ENCODE measurements around the gene CACNA1E.

The CACNA1E gene

DNA sequence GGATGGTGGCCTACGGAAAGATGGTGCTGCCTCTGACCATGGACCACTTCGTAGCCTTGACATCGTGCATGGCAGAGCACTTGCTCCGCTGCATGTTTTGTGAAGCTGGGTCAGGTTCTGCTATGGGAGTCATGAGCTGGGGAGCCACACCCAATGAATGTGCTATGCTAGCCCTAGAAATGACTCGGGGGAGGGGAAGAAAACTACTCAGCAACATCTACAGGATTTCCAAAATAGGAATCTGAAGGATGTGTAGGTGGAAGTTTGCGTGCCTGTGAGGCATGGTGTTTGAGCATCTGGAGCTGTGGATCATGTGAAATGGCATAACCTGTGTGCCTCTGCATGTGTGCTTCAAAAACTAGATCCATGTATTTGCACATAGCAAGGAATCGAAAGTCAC, 247.3 kb downstream of the CACNA1E start:
- no peak overlapping the region for H3K27ac Mint-ChIP-seq
- H3K27me3 Mint-ChIP-seq (ENCODE audit: low read depth, poor library complexity), result peaks cover 2% of the 10 kb centered on the region
- peaks cover 4% of the 10 kb centered on the region for H3K36me3 Mint-ChIP-seq (ENCODE audit: low read depth)
- peaks cover 31% of the 10 kb centered on the region for H3K4me1 Mint-ChIP-seq
- peaks cover 4% of the 10 kb centered on the region for H3K9me3 Mint-ChIP-seq
- TF ChIP-seq, protein P1, sequence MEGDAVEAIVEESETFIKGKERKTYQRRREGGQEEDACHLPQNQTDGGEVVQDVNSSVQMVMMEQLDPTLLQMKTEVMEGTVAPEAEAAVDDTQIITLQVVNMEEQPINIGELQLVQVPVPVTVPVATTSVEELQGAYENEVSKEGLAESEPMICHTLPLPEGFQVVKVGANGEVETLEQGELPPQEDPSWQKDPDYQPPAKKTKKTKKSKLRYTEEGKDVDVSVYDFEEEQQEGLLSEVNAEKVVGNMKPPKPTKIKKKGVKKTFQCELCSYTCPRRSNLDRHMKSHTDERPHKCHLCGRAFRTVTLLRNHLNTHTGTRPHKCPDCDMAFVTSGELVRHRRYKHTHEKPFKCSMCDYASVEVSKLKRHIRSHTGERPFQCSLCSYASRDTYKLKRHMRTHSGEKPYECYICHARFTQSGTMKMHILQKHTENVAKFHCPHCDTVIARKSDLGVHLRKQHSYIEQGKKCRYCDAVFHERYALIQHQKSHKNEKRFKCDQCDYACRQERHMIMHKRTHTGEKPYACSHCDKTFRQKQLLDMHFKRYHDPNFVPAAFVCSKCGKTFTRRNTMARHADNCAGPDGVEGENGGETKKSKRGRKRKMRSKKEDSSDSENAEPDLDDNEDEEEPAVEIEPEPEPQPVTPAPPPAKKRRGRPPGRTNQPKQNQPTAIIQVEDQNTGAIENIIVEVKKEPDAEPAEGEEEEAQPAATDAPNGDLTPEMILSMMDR (IDR thresholded peaks at IDR 0.05), result no peak
- no peak overlapping the region for H3K4me3 Mint-ChIP-seq
- DNase-seq, result no peak

GRCh38 chr1:181732218-181732990, 249.1 kb downstream of the CACNA1E start:
- Mint-ChIP-seq H3K4me3 (no peak overlapping the region), H3K36me3 (ENCODE audit: low read depth) (peaks cover 4% of the 10 kb centered on the region), H3K9me3 (peaks cover 4% of the 10 kb centered on the region), H3K27me3 (ENCODE audit: low read depth, poor library complexity) (peaks cover 12% of the 10 kb centered on the region), H3K4me1 (peaks cover 16% of the 10 kb centered on the region), H3K27ac (no peak overlapping the region)
- TF ChIP-seq, protein P1 (IDR thresholded peaks at IDR 0.05), result no peak
- DNase-seq, result no peak

DNA sequence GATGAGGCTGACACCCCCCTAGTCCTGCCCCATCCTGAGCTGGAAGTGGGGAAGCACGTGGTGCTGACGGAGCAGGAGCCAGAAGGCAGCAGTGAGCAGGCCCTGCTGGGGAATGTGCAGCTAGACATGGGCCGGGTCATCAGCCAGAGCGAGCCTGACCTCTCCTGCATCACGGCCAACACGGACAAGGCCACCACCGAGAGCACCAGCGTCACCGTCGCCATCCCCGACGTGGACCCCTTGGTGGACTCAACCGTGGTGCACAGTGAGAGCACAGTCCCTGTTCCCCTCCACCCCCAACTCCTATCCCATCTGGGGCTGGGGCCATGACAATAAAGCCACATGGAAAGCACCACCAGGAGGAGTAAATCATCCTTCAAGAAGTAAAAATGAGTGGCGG, 250.2 kb downstream of the CACNA1E start:
- Mint-ChIP-seq H3K27ac (no peak overlapping the region), H3K9me3 (peaks cover 4% of the 10 kb centered on the region), H3K36me3 (ENCODE audit: low read depth) (peaks cover 4% of the 10 kb centered on the region), H3K4me1 (peaks cover 16% of the 10 kb centered on the region), H3K27me3 (ENCODE audit: low read depth, poor library complexity) (peaks cover 12% of the 10 kb centered on the region), H3K4me3 (no peak overlapping the region)
- TF ChIP-seq, protein P1 (IDR thresholded peaks at IDR 0.05), result no peak
- DNase-seq, result no peak

- Mint-ChIP-seq H3K4me3 (no peak overlapping the region), H3K9me3 (no peaks in the 10 kb centered on the region), H3K36me3 (ENCODE audit: low read depth) (peaks cover 4% of the 10 kb centered on the region), H3K27ac (no peak overlapping the region), H3K4me1 (peaks cover 9% of the 10 kb centered on the region), H3K27me3 (ENCODE audit: low read depth, poor library complexity) (peaks cover 20% of the 10 kb centered on the region)
- no peak for DNase-seq
- TF ChIP-seq, protein P1 (IDR thresholded peaks at IDR 0.05), result no peak
Measured at GRCh38 chr1:181737056-181737455, 253.7 kb downstream of the CACNA1E start.

DNA sequence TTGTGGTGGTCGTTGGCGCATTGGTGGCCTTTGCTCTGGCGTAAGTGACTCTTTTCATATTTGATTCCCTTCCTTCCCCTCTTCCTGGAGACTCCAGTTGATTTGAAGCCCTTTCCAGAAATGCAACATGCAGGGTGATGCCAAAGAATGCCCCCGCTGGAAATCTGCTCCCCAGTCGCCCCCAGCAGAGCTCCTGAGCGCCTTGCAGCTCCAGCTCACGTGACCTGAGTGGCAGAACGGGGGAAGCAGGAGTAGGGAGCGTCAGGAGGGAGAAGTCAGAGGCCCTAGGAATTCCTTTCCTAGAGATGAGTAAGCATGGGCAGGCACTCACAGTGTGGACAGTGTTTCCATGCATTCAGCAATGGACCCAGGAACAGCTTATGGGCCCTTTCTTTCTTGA, 255.9 kb downstream of the CACNA1E start:
- TF ChIP-seq, protein P1 (IDR thresholded peaks at IDR 0.05), result no peak
- no peak overlapping the region for H3K4me3 Mint-ChIP-seq
- peaks cover 26% of the 10 kb centered on the region for H3K27me3 Mint-ChIP-seq (ENCODE audit: low read depth, poor library complexity)

GRCh38 chr1:181742426-181742825, 259.1 kb downstream of the CACNA1E start:
- H3K27me3 Mint-ChIP-seq (ENCODE audit: low read depth, poor library complexity), result peaks cover 21% of the 10 kb centered on the region
- DNase-seq, result no peak

More for the DNA sequence above, 255.9 kb downstream of the CACNA1E start:
- DNase-seq, result no peak
- no peaks in the 10 kb centered on the region for H3K9me3 Mint-ChIP-seq
- H3K27ac Mint-ChIP-seq, result no peak overlapping the region
- peaks cover 21% of the 10 kb centered on the region for H3K4me1 Mint-ChIP-seq
- H3K36me3 Mint-ChIP-seq (ENCODE audit: low read depth), result no peaks in the 10 kb centered on the region

More at GRCh38 chr1:181742426-181742825, 259.1 kb downstream of the CACNA1E start:
- no peak overlapping the region for H3K4me3 Mint-ChIP-seq
- no peaks in the 10 kb centered on the region for H3K36me3 Mint-ChIP-seq (ENCODE audit: low read depth)
- no peak overlapping the region for H3K27ac Mint-ChIP-seq
- no peaks in the 10 kb centered on the region for H3K9me3 Mint-ChIP-seq
- H3K4me1 Mint-ChIP-seq, result peaks cover 24% of the 10 kb centered on the region
- TF ChIP-seq, protein P1 (IDR thresholded peaks at IDR 0.05), result no peak

All from nephron progenitor cell (in vitro differentiated cells).